Activated naive CD8-positive, alpha-beta T cell treated with anti-CD3 and anti-CD28 coated beads for 36 hours (primary cell): ENCODE measurements around the gene COL4A3. TPM values are rescaled to one million over a fixed set of nuclear protein-coding genes. Genes with fewer than 3 reads are reported as not detected.

ENCODE experiments used
- DNase-seq: peaks from one replicate; pipeline ENCODE4 v3.0.0; 2021
- H3K27ac Mint-ChIP-seq: one replicate; pipeline ENCODE4 v1.8.0; 2022; ENCODE audit warnings: mild to moderate bottlenecking, moderate library complexity, mixed read lengths
- H3K27me3 Mint-ChIP-seq: one replicate; pipeline ENCODE4 v1.8.0; 2022; ENCODE audit warnings: mild to moderate bottlenecking, mixed read lengths
- H3K36me3 Mint-ChIP-seq: one replicate; pipeline ENCODE4 v1.8.0; 2021; ENCODE audit warnings: mild to moderate bottlenecking, mixed read lengths
- H3K4me1 Mint-ChIP-seq: one replicate; pipeline ENCODE4 v1.8.0; 2021; ENCODE audit warnings: mixed read lengths
- H3K4me3 Mint-ChIP-seq: one replicate; pipeline ENCODE4 v1.8.0; 2022; ENCODE audit warnings: mild to moderate bottlenecking, moderate library complexity, mixed read lengths
- H3K9me3 Mint-ChIP-seq: one replicate; pipeline ENCODE4 v1.8.0; 2022; ENCODE audit warnings: mixed read lengths
- total RNA-seq, 2 experiments: library from RNA; stranded (reverse); gene quantifications; one replicate each; pipeline ENCODE4 v1.2.3, GENCODE V29; 2021

Gene COL4A3
- total RNA-seq, 2 experiments from 2014 or later: not detected

GRCh38 chr2:227180770-227181169 is 16.3 kb downstream of the COL4A3 start:
- no peak overlapping the region for H3K27ac Mint-ChIP-seq

GRCh38 chr2:227182765-227183164 is 18.3 kb downstream of the COL4A3 start:
- Mint-ChIP-seq H3K27me3 (peaks cover 9% of the 10 kb centered on the region), H3K4me3 (no peak overlapping the region), H3K27ac (no peak overlapping the region), H3K4me1 (no peaks in the 10 kb centered on the region), H3K9me3 (no peaks in the 10 kb centered on the region), H3K36me3 (no peaks in the 10 kb centered on the region)
- DNase-seq: no peak

More at GRCh38 chr2:227180770-227181169, 16.3 kb downstream of the COL4A3 start:
- Mint-ChIP-seq H3K9me3 (no peaks in the 10 kb centered on the region), H3K36me3 (no peaks in the 10 kb centered on the region), H3K4me1 (no peaks in the 10 kb centered on the region), H3K27me3 (peaks cover 4% of the 10 kb centered on the region), H3K4me3 (no peak overlapping the region)
- no peak for DNase-seq

GRCh38 chr2:227183657-227184367 is 19.4 kb downstream of the COL4A3 start:
- no peak overlapping the region for H3K27ac Mint-ChIP-seq

GRCh38 chr2:227185615-227186232 is 21.3 kb downstream of the COL4A3 start:
- Mint-ChIP-seq H3K4me1 (no peaks in the 10 kb centered on the region), H3K4me3 (no peak overlapping the region), H3K27ac (no peak overlapping the region), H3K36me3 (no peaks in the 10 kb centered on the region), H3K9me3 (no peaks in the 10 kb centered on the region), H3K27me3 (peaks cover 17% of the 10 kb centered on the region)
- DNase-seq: no peak

More at GRCh38 chr2:227183657-227184367, 19.4 kb downstream of the COL4A3 start:
- Mint-ChIP-seq H3K4me1 (no peaks in the 10 kb centered on the region), H3K4me3 (no peak overlapping the region), H3K9me3 (no peaks in the 10 kb centered on the region), H3K36me3 (no peaks in the 10 kb centered on the region), H3K27me3 (peaks cover 11% of the 10 kb centered on the region)
- no peak for DNase-seq

DNA sequence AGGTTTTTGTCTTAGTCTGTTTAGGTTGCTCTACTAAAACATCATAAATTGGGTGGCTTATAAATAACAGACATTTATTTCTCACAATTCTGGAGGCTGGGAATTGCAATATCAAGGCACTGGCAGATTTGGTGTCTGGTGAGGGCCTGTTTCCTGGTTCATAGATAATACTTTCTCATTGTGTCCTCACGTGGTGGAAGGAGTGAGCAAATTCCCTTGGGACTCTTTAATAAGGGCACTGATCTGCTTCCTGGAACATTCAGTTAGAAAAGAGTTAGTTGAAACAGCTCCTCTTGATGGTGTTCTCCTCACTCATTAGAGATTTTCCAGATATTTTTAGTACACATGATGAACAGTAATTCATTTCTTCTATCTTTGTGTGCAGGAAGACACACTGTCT is 22.3 kb downstream of the COL4A3 start:
- Mint-ChIP-seq H3K27me3 (peaks cover 22% of the 10 kb centered on the region), H3K4me1 (no peaks in the 10 kb centered on the region), H3K9me3 (no peaks in the 10 kb centered on the region), H3K36me3 (no peaks in the 10 kb centered on the region), H3K27ac (no peak overlapping the region), H3K4me3 (no peak overlapping the region)
- no peak for DNase-seq

- DNase-seq: no peak
- no peak overlapping the region for H3K27ac Mint-ChIP-seq
- H3K4me3 Mint-ChIP-seq: no peak overlapping the region
- peaks cover 23% of the 10 kb centered on the region for H3K27me3 Mint-ChIP-seq
- H3K36me3 Mint-ChIP-seq: no peaks in the 10 kb centered on the region
- H3K9me3 Mint-ChIP-seq: no peaks in the 10 kb centered on the region
- H3K4me1 Mint-ChIP-seq: no peaks in the 10 kb centered on the region
These were observed 23.9 kb downstream of the COL4A3 start for GRCh38 chr2:227188292-227188691.

DNA sequence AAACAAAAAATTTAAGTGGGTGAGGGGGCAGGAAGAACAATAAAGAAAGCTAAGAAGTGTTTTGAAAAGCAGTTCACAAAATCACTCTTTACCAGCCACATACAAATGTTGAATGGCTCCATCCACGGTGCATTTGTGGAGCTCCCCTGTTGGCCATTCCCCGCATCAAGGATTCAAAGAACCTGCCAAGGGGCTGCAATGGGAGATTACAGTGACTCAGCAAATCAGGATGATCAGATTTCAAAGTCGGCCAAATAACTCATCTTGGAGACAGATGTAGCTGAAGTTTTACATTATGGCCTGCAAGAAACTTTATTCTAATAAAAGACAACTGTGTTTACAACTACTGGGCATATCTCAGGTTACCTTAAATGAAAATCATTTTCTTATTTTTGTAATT is 26.9 kb downstream of the COL4A3 start:
- no peak for DNase-seq
- H3K4me1 Mint-ChIP-seq: no peaks in the 10 kb centered on the region
- H3K27ac Mint-ChIP-seq: no peak overlapping the region

GRCh38 chr2:227192491-227192890 is 28.1 kb downstream of the COL4A3 start:
- Mint-ChIP-seq H3K27ac (no peak overlapping the region), H3K4me3 (no peak overlapping the region), H3K4me1 (no peaks in the 10 kb centered on the region), H3K36me3 (no peaks in the 10 kb centered on the region), H3K27me3 (peaks cover 19% of the 10 kb centered on the region), H3K9me3 (no peaks in the 10 kb centered on the region)
- no peak for DNase-seq

More for the DNA sequence above, 26.9 kb downstream of the COL4A3 start:
- Mint-ChIP-seq H3K36me3 (no peaks in the 10 kb centered on the region), H3K27me3 (peaks cover 19% of the 10 kb centered on the region), H3K9me3 (no peaks in the 10 kb centered on the region), H3K4me3 (no peak overlapping the region)

DNA sequence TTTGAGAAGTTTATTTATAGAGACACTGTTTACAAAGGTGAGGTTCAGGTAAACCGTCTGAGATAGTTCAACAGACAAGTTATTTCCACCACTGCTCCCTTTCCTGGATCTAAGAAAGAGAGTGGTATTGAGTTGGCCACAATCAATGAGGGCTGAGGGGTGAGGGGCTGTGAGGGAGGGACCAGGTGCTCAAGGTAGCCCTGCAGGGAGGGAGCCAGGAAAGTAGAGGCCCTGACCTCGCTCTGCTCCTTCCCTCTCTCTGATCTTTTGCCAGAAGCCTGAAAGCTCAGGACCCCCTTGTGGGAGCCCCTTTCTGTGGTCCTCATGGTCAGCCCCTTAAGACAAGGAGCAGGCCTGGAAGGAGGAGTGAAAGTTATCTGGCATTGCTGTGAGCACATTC is 29.8 kb downstream of the COL4A3 start:
- H3K4me1 Mint-ChIP-seq: no peaks in the 10 kb centered on the region
- H3K27me3 Mint-ChIP-seq: peaks cover 14% of the 10 kb centered on the region
- H3K36me3 Mint-ChIP-seq: no peaks in the 10 kb centered on the region
- no peaks in the 10 kb centered on the region for H3K9me3 Mint-ChIP-seq
- no peak overlapping the region for H3K4me3 Mint-ChIP-seq
- DNase-seq: no peak
- H3K27ac Mint-ChIP-seq: no peak overlapping the region

GRCh38 chr2:227198866-227199265 is 34.4 kb downstream of the COL4A3 start:
- Mint-ChIP-seq H3K36me3 (no peaks in the 10 kb centered on the region), H3K4me1 (no peaks in the 10 kb centered on the region), H3K27ac (no peak overlapping the region), H3K27me3 (no peaks in the 10 kb centered on the region), H3K4me3 (no peak overlapping the region), H3K9me3 (no peaks in the 10 kb centered on the region)
- no peak for DNase-seq

GRCh38 chr2:227201771-227202170 is 37.3 kb downstream of the COL4A3 start:
- H3K4me1 Mint-ChIP-seq: no peaks in the 10 kb centered on the region
- H3K36me3 Mint-ChIP-seq: no peaks in the 10 kb centered on the region
- no peak for DNase-seq
- H3K27ac Mint-ChIP-seq: no peak overlapping the region
- peaks cover 8% of the 10 kb centered on the region for H3K27me3 Mint-ChIP-seq
- H3K9me3 Mint-ChIP-seq: no peaks in the 10 kb centered on the region
- no peak overlapping the region for H3K4me3 Mint-ChIP-seq

DNA sequence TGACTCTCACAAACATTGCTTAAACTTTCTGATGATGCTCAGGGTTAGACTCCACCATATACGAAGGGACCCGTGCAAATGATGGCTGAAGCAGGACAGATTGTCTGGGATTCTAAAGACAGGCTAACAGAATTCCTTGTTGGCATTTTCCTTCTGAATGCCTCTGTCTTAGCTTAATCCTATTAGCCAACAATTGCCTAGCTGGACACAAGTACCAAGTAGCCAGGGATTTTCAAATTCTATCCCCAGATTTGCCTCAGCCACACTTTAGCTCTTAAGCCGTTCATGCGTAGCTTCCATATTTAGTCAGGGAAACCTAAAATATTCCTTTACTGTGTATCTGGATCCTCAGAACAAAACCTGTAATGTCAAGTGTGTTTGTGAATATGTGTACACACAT is 40.0 kb downstream of the COL4A3 start:
- H3K4me1 Mint-ChIP-seq: no peaks in the 10 kb centered on the region
- H3K27ac Mint-ChIP-seq: no peak overlapping the region
- DNase-seq: no peak
- H3K4me3 Mint-ChIP-seq: no peak overlapping the region
- H3K9me3 Mint-ChIP-seq: no peaks in the 10 kb centered on the region
- peaks cover 27% of the 10 kb centered on the region for H3K27me3 Mint-ChIP-seq
- H3K36me3 Mint-ChIP-seq: no peaks in the 10 kb centered on the region

GRCh38 chr2:227205701-227206100 is 41.3 kb downstream of the COL4A3 start:
- Mint-ChIP-seq H3K4me1 (no peaks in the 10 kb centered on the region), H3K4me3 (no peak overlapping the region), H3K27ac (no peak overlapping the region), H3K27me3 (peaks cover 27% of the 10 kb centered on the region), H3K9me3 (no peaks in the 10 kb centered on the region), H3K36me3 (no peaks in the 10 kb centered on the region)
- DNase-seq: no peak

DNA sequence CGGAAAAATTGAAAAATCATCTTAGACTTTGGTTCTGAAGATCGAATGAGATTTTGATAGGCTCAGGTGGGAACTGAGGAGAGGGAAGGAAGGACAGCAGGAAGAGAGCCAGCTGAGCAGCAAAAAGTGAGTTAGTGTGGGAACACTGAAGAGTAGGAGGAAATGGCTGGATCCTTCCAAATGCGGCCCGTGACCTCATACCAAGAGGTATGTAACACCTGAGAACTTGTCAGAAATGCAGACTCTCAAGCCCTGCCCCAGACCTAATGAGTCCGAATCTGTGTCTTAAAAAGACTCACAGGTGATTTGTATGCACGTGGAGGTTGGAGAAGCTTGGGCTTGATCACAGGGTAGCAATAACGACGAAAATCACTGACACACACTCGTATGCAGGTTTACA is 42.0 kb downstream of the COL4A3 start:
- Mint-ChIP-seq H3K27ac (no peak overlapping the region), H3K4me3 (no peak overlapping the region), H3K36me3 (no peaks in the 10 kb centered on the region), H3K4me1 (no peaks in the 10 kb centered on the region), H3K9me3 (no peaks in the 10 kb centered on the region), H3K27me3 (peaks cover 27% of the 10 kb centered on the region)
- DNase-seq: no peak

- no peaks in the 10 kb centered on the region for H3K9me3 Mint-ChIP-seq
- DNase-seq: no peak
- no peak overlapping the region for H3K4me3 Mint-ChIP-seq
- no peak overlapping the region for H3K27ac Mint-ChIP-seq
- H3K4me1 Mint-ChIP-seq: no peaks in the 10 kb centered on the region
- H3K36me3 Mint-ChIP-seq: no peaks in the 10 kb centered on the region
- peaks cover 33% of the 10 kb centered on the region for H3K27me3 Mint-ChIP-seq
These were observed 43.1 kb downstream of the COL4A3 start for GRCh38 chr2:227207573-227207972.

- Mint-ChIP-seq H3K9me3 (peaks cover 2% of the 10 kb centered on the region), H3K4me3 (no peak overlapping the region), H3K27ac (no peak overlapping the region), H3K4me1 (no peaks in the 10 kb centered on the region), H3K27me3 (peaks cover 5% of the 10 kb centered on the region), H3K36me3 (no peaks in the 10 kb centered on the region)
- DNase-seq: no peak
These were observed 50.2 kb downstream of the COL4A3 start for GRCh38 chr2:227214622-227215041.
